A673 (cell line): ENCODE results near the gene FUBP3. TPM values are rescaled to one million over a fixed set of nuclear protein-coding genes. Genes with fewer than 3 reads are reported as not detected.

Source experiments
- BruUV-seq: library from RNA; stranded (reverse); fragments of 400-500 nt; replicated peaks from 2 replicates; lab custom pipeline; 2021; lab: Mats Ljungman, UMichigan
- CTCF ChIA-PET: fragments of 300-600 bp; sonication (Branson Sonifier 250); formaldehyde crosslinking; loops from one replicate; lab custom pipeline; 2022; ENCODE audit warnings: antibody characterized with exemption; lab: Charles Lee
- POLR2A ChIA-PET: fragments of 300-600 bp; sonication (Branson Sonifier 250); formaldehyde crosslinking; loops from one replicate; lab custom pipeline; 2022; ENCODE audit warnings: antibody characterized with exemption; ENCODE audit not compliant: low non-redundant PET; lab: Charles Lee
- DNase-seq: peaks from one replicate; pipeline ENCODE4 v3.0.0-alpha.2; 2015; ENCODE audit warnings: low spot score
- H3K27ac ChIP-seq: fragments of 200-600 bp; sonication (generic); 2 replicates; pipeline ENCODE4 v1.5.1; 2016; ENCODE audit warnings: mixed run types, low read depth, mild to moderate bottlenecking, mixed read lengths, antibody characterized with exemption, low read length; ENCODE audit not compliant: poor library complexity, severe bottlenecking
- H3K27me3 ChIP-seq: fragments of 200-600 bp; sonication (generic); replicated peaks from 2 replicates; pipeline ENCODE4 v1.6.1; 2017; ENCODE audit warnings: mixed run types, low read depth, mild to moderate bottlenecking, mixed read lengths, antibody characterized with exemption, low read length; ENCODE audit not compliant: insufficient read depth, poor library complexity
- H3K36me3 ChIP-seq: fragments of 200-600 bp; sonication (generic); 2 replicates; pipeline ENCODE4 v1.6.1; 2016; ENCODE audit warnings: mixed run types, mild to moderate bottlenecking, mixed read lengths, antibody characterized with exemption, low read length; ENCODE audit not compliant: insufficient read depth, poor library complexity, severe bottlenecking
- H3K4me1 ChIP-seq: fragments of 200-600 bp; sonication (generic); 2 replicates; pipeline ENCODE4 v1.6.1; 2017; ENCODE audit warnings: mixed run types, mild to moderate bottlenecking, mixed read lengths, antibody characterized with exemption, low read length; ENCODE audit not compliant: insufficient read depth, poor library complexity, severe bottlenecking
- H3K4me3 ChIP-seq: fragments of 200-600 bp; sonication (generic); 2 replicates; pipeline ENCODE4 v1.5.1; 2016; ENCODE audit warnings: low read depth, mixed run types, mild to moderate bottlenecking, mixed read lengths, low read length; ENCODE audit not compliant: poor library complexity, severe bottlenecking
- H3K9me3 ChIP-seq: fragments of 200-600 bp; sonication (generic); 2 replicates; pipeline ENCODE4 v1.6.1; 2016; ENCODE audit warnings: mixed run types, low read depth, mild to moderate bottlenecking, mixed read lengths, antibody characterized with exemption, low read length; ENCODE audit not compliant: poor library complexity, severe bottlenecking
- CTCF ChIP-seq: fragments of 300-800, 200-600 bp; sonication (generic); conservative IDR thresholded peaks from 2 replicates; pipeline ENCODE4 v1.5.1; 2017; ENCODE audit warnings: low read depth, mild to moderate bottlenecking, antibody characterized with exemption, low read length, moderate library complexity, mixed read lengths
- EZH2 ChIP-seq: fragments of 200-600 bp; sonication (generic); IDR thresholded peaks from 2 replicates; pipeline ENCODE4 v1.6.1; 2017; ENCODE audit warnings: borderline replicate concordance, low read depth, mild to moderate bottlenecking, mixed read lengths, antibody characterized with exemption, low read length; ENCODE audit not compliant: poor library complexity, severe bottlenecking
- intact Hi-C: fragments of 100-400 bp; cut with micrococcal nuclease; formaldehyde crosslinking; loops from one replicate; pipeline ENCODE4 v1.10.0; 2022; ENCODE audit not compliant: unreplicated experiment
- total RNA-seq: library from RNA; stranded (reverse); gene quantifications from 2 replicates; pipeline ENCODE4 v1.2.3, GENCODE V29; 2021

The FUBP3 gene
- total RNA-seq, 1 experiment from 2014 or later: 80.4 TPM

- no TSS peak for BruUV-seq
- peaks cover 27% of the 10 kb centered on the region for H3K4me1 ChIP-seq
- H3K4me3 ChIP-seq: no peak overlapping the region
- ChIA-PET POLR2A (no interaction called here), CTCF (no interaction called here)
- peak; percentile 100 for TF ChIP-seq EZH2
- TF ChIP-seq CTCF: no peak
- H3K9me3 ChIP-seq: no peaks in the 10 kb centered on the region
- peaks cover 76% of the 10 kb centered on the region for H3K27me3 ChIP-seq
- intact Hi-C loops: no loop called here
- no peaks in the 10 kb centered on the region for H3K36me3 ChIP-seq
- DNase-seq: no peak
- no peak overlapping the region for H3K27ac ChIP-seq
Measured at GRCh38 chr9:130665431-130666392, 86.3 kb downstream of the FUBP3 start.

GRCh38 chr9:130666393-130667119, 87.2 kb downstream of the FUBP3 start:
- Histone ChIP-seq H3K4me3 (no peak overlapping the region), H3K4me1 (peaks cover 19% of the 10 kb centered on the region), H3K9me3 (no peaks in the 10 kb centered on the region), H3K36me3 (no peaks in the 10 kb centered on the region), H3K27ac (no peak overlapping the region), H3K27me3 (peaks cover 68% of the 10 kb centered on the region)
- POLR2A ChIA-PET: no interaction called here
- TF ChIP-seq CTCF (no peak), EZH2 (no peak)
- intact Hi-C loops: no loop called here
- CTCF ChIA-PET: no interaction called here
- BruUV-seq: no TSS peak
- DNase-seq: no peak

GRCh38 chr9:130667120-130667435, 87.7 kb downstream of the FUBP3 start:
- Histone ChIP-seq H3K27ac (no peak overlapping the region), H3K4me1 (peaks cover 19% of the 10 kb centered on the region), H3K9me3 (no peaks in the 10 kb centered on the region), H3K27me3 (peaks cover 62% of the 10 kb centered on the region), H3K4me3 (no peak overlapping the region), H3K36me3 (no peaks in the 10 kb centered on the region)
- no peak for TF ChIP-seq EZH2
- TF ChIP-seq CTCF: no peak
- ChIA-PET POLR2A (no interaction called here), CTCF (no interaction called here)
- intact Hi-C loops: no loop called here
- no peak for DNase-seq
- BruUV-seq: no TSS peak
